Tibial nerve (tissue), 4 donors: ENCODE results near the gene DDX28. TPM values are rescaled to one million over a fixed set of nuclear protein-coding genes. Genes with fewer than 3 reads are reported as not detected.

Experiments
- DNase-seq, 2 donors: peaks; one replicate each; pipeline ENCODE4 v3.0.0-alpha.2; 2019; ENCODE audit warnings: low spot score in 2 of 2
- H3K27ac ChIP-seq, 4 donors: fragments of 200-600 bp; sonication (generic) in 3 of 4; one replicate each; pipeline ENCODE4 v1.5.1; 2017 to 2019; ENCODE audit warnings: mild to moderate bottlenecking in 1 of 4
- H3K27me3 ChIP-seq, 2 donors: fragments of 200-600 bp; sonication (generic) in 1 of 2; one replicate each; pipeline versions ENCODE4 v1.5.1 to v1.6.0; 2017 to 2019
- H3K36me3 ChIP-seq, 3 donors: fragments of 200-600 bp; sonication (generic); one replicate each; pipeline ENCODE4 v1.5.1; 2018 to 2019
- H3K4me1 ChIP-seq, 4 donors: fragments of 200-600 bp; sonication (generic) in 3 of 4; one replicate each; pipeline ENCODE4 v1.5.1; 2017 to 2019
- H3K4me3 ChIP-seq, 4 donors: fragments of 200-600 bp; sonication (generic) in 3 of 4; one replicate each; pipeline ENCODE4 v1.5.1; 2017 to 2019; ENCODE audit warnings: mild to moderate bottlenecking in 1 of 4, moderate library complexity in 1 of 4
- H3K9me3 ChIP-seq, 4 donors: fragments of 200-600 bp; sonication (generic) in 3 of 4; one replicate each; pipeline ENCODE4 v1.5.1; 2017 to 2019
- CTCF ChIP-seq, 5 experiments: fragments of 200-600 bp in 3 of 5; fragments of 450-650 bp in 2 of 5; sonication (generic) in 3 of 5; IDR thresholded peaks; one replicate each; pipeline ENCODE4 v1.5.1; 2016 to 2019; ENCODE audit warnings: antibody characterized with exemption in 5 of 5, mild to moderate bottlenecking in 3 of 5, moderate library complexity in 2 of 5
- EP300 ChIP-seq, 2 donors: sonication (generic); formaldehyde crosslinking; IDR thresholded peaks; one replicate each; pipeline ENCODE4 v1.6.1; 2017; ENCODE audit warnings: antibody characterized with exemption in 2 of 2, mild to moderate bottlenecking in 1 of 2
- POLR2A ChIP-seq, 2 donors: fragments of 450-650 bp; IDR thresholded peaks; one replicate each; pipeline ENCODE4 v1.6.1; 2017; ENCODE audit warnings: antibody characterized with exemption in 2 of 2, mild to moderate bottlenecking in 2 of 2, moderate library complexity in 2 of 2
- WGBS, 2 donors: methylation state at CpG; one replicate each; pipeline ENCODE4 v1.1.5; 2018; 5-methylcytosine and 5-hydroxymethylcytosine counted together
- total RNA-seq, 4 donors: library from RNA; depleted of rRNA; stranded (reverse); fragments of >200 nt; gene quantifications; one replicate each; pipeline ENCODE4 v1.1.0, GENCODE V29; 2016

The DDX28 gene
- total RNA-seq, 4 donors from 2014 or later, result 6.7 to 11.7 (median 10.8) TPM

- Histone ChIP-seq H3K27me3 (no peaks in the 10 kb centered on the region), H3K27ac (no peak overlapping the region), H3K4me3 (no peak overlapping the region), H3K9me3 (no peaks in the 10 kb centered on the region), H3K4me1 (no peaks in the 10 kb centered on the region), H3K36me3 (peaks cover 0 to 69% (median 0%) of the 10 kb centered on the region in 3 donors)
- 91 to 100% methylated on average over 2 of the region's 2 CpGs for WGBS, 2 donors
- DNase-seq, result no peak
- TF ChIP-seq CTCF (IDR thresholded peaks at IDR 0.05) (no peak), POLR2A (IDR thresholded peaks at IDR 0.05) (no peak), EP300 (IDR thresholded peaks at IDR 0.05) (no peak)
Measured at GRCh38 chr16:68049449-68049848, 26.4 kb upstream of the DDX28 start.

- Histone ChIP-seq H3K9me3 (no peaks in the 10 kb centered on the region), H3K4me1 (no peaks in the 10 kb centered on the region), H3K27me3 (no peaks in the 10 kb centered on the region), H3K27ac (peak overlapping the region in 1 of 4 donors; percentile 9), H3K36me3 (peaks cover 0 to 55% (median 0%) of the 10 kb centered on the region in 3 donors), H3K4me3 (no peak overlapping the region)
- TF ChIP-seq CTCF (IDR thresholded peaks at IDR 0.05) (no peak), EP300 (IDR thresholded peaks at IDR 0.05) (no peak), POLR2A (IDR thresholded peaks at IDR 0.05) (no peak)
- WGBS, 2 donors, result 82% methylated on average over 2 of the region's 2 CpGs
- no peak for DNase-seq
Measured at GRCh38 chr16:68047987-68048386, 25.0 kb upstream of the DDX28 start.

GRCh38 chr16:68046106-68046505, 23.1 kb upstream of the DDX28 start:
- no peak for DNase-seq
- Histone ChIP-seq H3K27me3 (no peaks in the 10 kb centered on the region), H3K4me1 (peaks cover 0 to 1% (median 0%) of the 10 kb centered on the region in 4 donors), H3K27ac (no peak overlapping the region), H3K9me3 (no peaks in the 10 kb centered on the region), H3K4me3 (no peak overlapping the region), H3K36me3 (peaks cover 0 to 41% (median 0%) of the 10 kb centered on the region in 3 donors)
- WGBS, 2 donors, result 74 to 79% methylated on average over 7 of the region's 7 CpGs
- TF ChIP-seq EP300 (IDR thresholded peaks at IDR 0.05), result no peak
- TF ChIP-seq CTCF (IDR thresholded peaks at IDR 0.05), result no peak
- no peak for TF ChIP-seq POLR2A (IDR thresholded peaks at IDR 0.05)

- Histone ChIP-seq H3K36me3 (peaks cover 0 to 30% (median 0%) of the 10 kb centered on the region in 3 donors), H3K27ac (no peak overlapping the region)
- WGBS, 2 donors, result 86 to 94% methylated on average over 2 of the region's 2 CpGs
Measured at GRCh38 chr16:68041783-68042182, 18.8 kb upstream of the DDX28 start.

More at GRCh38 chr16:68041783-68042182, 18.8 kb upstream of the DDX28 start:
- peaks cover 0 to 6% (median 0%) of the 10 kb centered on the region in 4 donors for H3K4me1 ChIP-seq
- H3K27me3 ChIP-seq, result no peaks in the 10 kb centered on the region
- no peak for TF ChIP-seq CTCF (IDR thresholded peaks at IDR 0.05)
- TF ChIP-seq EP300 (IDR thresholded peaks at IDR 0.05), result no peak
- no peak for TF ChIP-seq POLR2A (IDR thresholded peaks at IDR 0.05)
- H3K4me3 ChIP-seq, result no peak overlapping the region
- DNase-seq, result no peak
- no peaks in the 10 kb centered on the region for H3K9me3 ChIP-seq
